ENCODE results near the gene LSM8. TPM values are rescaled to one million over a fixed set of nuclear protein-coding genes. Genes with fewer than 3 reads are reported as not detected.

LSM8 gene
- total RNA-seq, 1 donor from 2014 or later, result 36.5 TPM

- Mint-ChIP-seq H3K27me3 (ENCODE audit: unreplicated experiment) (peaks cover 3% of the 10 kb centered on the region), H3K36me3 (ENCODE audit: unreplicated experiment) (no peaks in the 10 kb centered on the region), H3K4me3 (ENCODE audit: unreplicated experiment) (peak overlapping the region; percentile 98), H3K4me1 (ENCODE audit: low read depth, unreplicated experiment) (peaks cover 9% of the 10 kb centered on the region), H3K27ac (ENCODE audit: unreplicated experiment) (peak overlapping the region; percentile 97), H3K9me3 (ENCODE audit: unreplicated experiment) (peaks cover 5% of the 10 kb centered on the region)
- no peak for TF ChIP-seq CTCF (IDR thresholded peaks at IDR 0.05; ENCODE audit: partially characterized antibody, unreplicated experiment)
- DNase-seq, result no peak
Observed at GRCh38 chr7:118183428-118183785, 557 bp upstream of the LSM8 start.

- H3K27me3 Mint-ChIP-seq (ENCODE audit: unreplicated experiment), result peaks cover 3% of the 10 kb centered on the region
- H3K4me1 Mint-ChIP-seq (ENCODE audit: low read depth, unreplicated experiment), result peaks cover 9% of the 10 kb centered on the region
- H3K36me3 Mint-ChIP-seq (ENCODE audit: unreplicated experiment), result no peaks in the 10 kb centered on the region
- peaks cover 5% of the 10 kb centered on the region for H3K9me3 Mint-ChIP-seq (ENCODE audit: unreplicated experiment)
- DNase-seq, result no peak
- H3K27ac Mint-ChIP-seq (ENCODE audit: unreplicated experiment), result peak overlapping the region; percentile 97
- no peak for TF ChIP-seq CTCF (IDR thresholded peaks at IDR 0.05; ENCODE audit: partially characterized antibody, unreplicated experiment)
- peak overlapping the region; percentile 98 for H3K4me3 Mint-ChIP-seq (ENCODE audit: unreplicated experiment)
Observed at GRCh38 chr7:118184565-118184940, 589 bp downstream of the LSM8 start.

GRCh38 chr7:118185163-118185860 is 1.3 kb downstream of the LSM8 start:
- Mint-ChIP-seq H3K9me3 (ENCODE audit: unreplicated experiment) (peaks cover 5% of the 10 kb centered on the region), H3K27ac (ENCODE audit: unreplicated experiment) (peak overlapping the region; percentile 28)
- DNase-seq, result no peak

GRCh38 chr7:118186501-118186900 is 2.5 kb downstream of the LSM8 start:
- Mint-ChIP-seq H3K4me1 (ENCODE audit: low read depth, unreplicated experiment) (peaks cover 9% of the 10 kb centered on the region), H3K27me3 (ENCODE audit: unreplicated experiment) (peaks cover 3% of the 10 kb centered on the region), H3K4me3 (ENCODE audit: unreplicated experiment) (no peak overlapping the region), H3K36me3 (ENCODE audit: unreplicated experiment) (no peaks in the 10 kb centered on the region), H3K9me3 (ENCODE audit: unreplicated experiment) (peaks cover 5% of the 10 kb centered on the region), H3K27ac (ENCODE audit: unreplicated experiment) (no peak overlapping the region)
- TF ChIP-seq CTCF (IDR thresholded peaks at IDR 0.05; ENCODE audit: partially characterized antibody, unreplicated experiment), result no peak
- no peak for DNase-seq

More at GRCh38 chr7:118185163-118185860, 1.3 kb downstream of the LSM8 start:
- peaks cover 3% of the 10 kb centered on the region for H3K27me3 Mint-ChIP-seq (ENCODE audit: unreplicated experiment)
- no peaks in the 10 kb centered on the region for H3K36me3 Mint-ChIP-seq (ENCODE audit: unreplicated experiment)
- peak overlapping the region; percentile 98 for H3K4me3 Mint-ChIP-seq (ENCODE audit: unreplicated experiment)
- TF ChIP-seq CTCF (IDR thresholded peaks at IDR 0.05; ENCODE audit: partially characterized antibody, unreplicated experiment), result no peak
- peaks cover 9% of the 10 kb centered on the region for H3K4me1 Mint-ChIP-seq (ENCODE audit: low read depth, unreplicated experiment)

GRCh38 chr7:118194571-118194970 is 10.6 kb downstream of the LSM8 start:
- peaks cover 2% of the 10 kb centered on the region for H3K9me3 Mint-ChIP-seq (ENCODE audit: unreplicated experiment)
- H3K36me3 Mint-ChIP-seq (ENCODE audit: unreplicated experiment), result no peaks in the 10 kb centered on the region
- no peak for TF ChIP-seq CTCF (IDR thresholded peaks at IDR 0.05; ENCODE audit: partially characterized antibody, unreplicated experiment)
- H3K27ac Mint-ChIP-seq (ENCODE audit: unreplicated experiment), result no peak overlapping the region
- H3K4me1 Mint-ChIP-seq (ENCODE audit: low read depth, unreplicated experiment), result no peaks in the 10 kb centered on the region
- no peak for DNase-seq
- H3K4me3 Mint-ChIP-seq (ENCODE audit: unreplicated experiment), result no peak overlapping the region
- peaks cover 2% of the 10 kb centered on the region for H3K27me3 Mint-ChIP-seq (ENCODE audit: unreplicated experiment)

All from glutamatergic neuron (in vitro differentiated cells).